Uterus (tissue), 4 donors: ENCODE measurements around the gene PAX2. TPM values are rescaled to one million over a fixed set of nuclear protein-coding genes. Genes with fewer than 3 reads are reported as not detected.

ENCODE experiments used
- DNase-seq, 2 donors: peaks; one replicate each; pipeline ENCODE4 v3.0.0-alpha.2; 2019 to 2020
- H3K27ac ChIP-seq, 2 donors: fragments of 200-600 bp; sonication (generic); 1 replicate in 1 of 2; 2 replicates in 1 of 2; pipeline ENCODE4 v1.5.1; 2016 to 2018
- H3K27me3 ChIP-seq, 2 donors: fragments of 200-600 bp; sonication (generic); one replicate each; pipeline ENCODE4 v1.5.1; 2018 to 2019; ENCODE audit warnings: control low read depth in 1 of 2
- H3K36me3 ChIP-seq, 2 donors: fragments of 200-600 bp; sonication (generic); one replicate each; pipeline ENCODE4 v1.5.1; 2019; ENCODE audit warnings: control low read depth in 1 of 2
- H3K4me1 ChIP-seq, 2 donors: fragments of 200-600 bp; sonication (generic); one replicate each; pipeline ENCODE4 v1.5.1; 2018 to 2019; ENCODE audit warnings: control low read depth in 1 of 2
- H3K4me3 ChIP-seq, 2 donors: fragments of 200-600 bp; sonication (generic); 1 replicate in 1 of 2; 2 replicates in 1 of 2; pipeline ENCODE4 v1.5.1; 2018 to 2019; ENCODE audit warnings: mild to moderate bottlenecking in 1 of 2
- H3K9me3 ChIP-seq, 2 donors: fragments of 200-600 bp; sonication (generic); one replicate each; pipeline ENCODE4 v1.5.1; 2019; ENCODE audit warnings: control low read depth in 1 of 2
- POLR2A ChIP-seq, 2 donors: fragments of 450-650 bp; IDR thresholded peaks; one replicate each; pipeline ENCODE4 v1.6.1; 2016; ENCODE audit warnings: antibody characterized with exemption in 2 of 2, mild to moderate bottlenecking in 1 of 2, moderate library complexity in 1 of 2
- intact Hi-C: fragments of 100-400 bp; cut with DNase I; formaldehyde crosslinking; loops from one replicate; pipeline ENCODE4 v1.15.1; 2023; ENCODE audit warnings: low total_unique reads
- total RNA-seq, 4 donors: library from RNA; depleted of rRNA in 3 of 4; stranded (reverse); fragments of >200 nt in 3 of 4; gene quantifications; one replicate each; pipeline versions ENCODE4 v1.1.0 to v1.2.4, GENCODE V29; 2014 to 2023
- TF ChIP-seq, protein P1 (sequence below), 4 experiments: fragments of 200-600 bp in 2 of 4; fragments of 450-650 bp in 2 of 4; sonication (generic) in 2 of 4; IDR thresholded peaks; one replicate each; pipeline ENCODE4 v1.5.1; 2016 to 2019; ENCODE audit warnings: antibody characterized with exemption in 4 of 4, mild to moderate bottlenecking in 2 of 4, moderate library complexity in 1 of 4
- donor health status: DM: yes; HTN: yes; CAD: no.

The PAX2 gene
- total RNA-seq, 4 donors from 2014 or later: 0.64 to 39.7 (median 21.3) TPM; not detected in 1

GRCh38 chr10:100738055-100738827 lies 7.1 kb upstream of the PAX2 start:
- no peak overlapping the region for H3K4me3 ChIP-seq
- no peaks in the 10 kb centered on the region for H3K9me3 ChIP-seq
- H3K27ac ChIP-seq: no peak overlapping the region
- no peak for DNase-seq
- H3K4me1 ChIP-seq: peaks cover 0 to 15% of the 10 kb centered on the region in 2 donors
- intact Hi-C loops: no loop called here
- H3K27me3 ChIP-seq: peaks cover 32 to 89% of the 10 kb centered on the region in 2 donors
- TF ChIP-seq POLR2A (IDR thresholded peaks at IDR 0.05): no peak
- TF ChIP-seq, protein P1, sequence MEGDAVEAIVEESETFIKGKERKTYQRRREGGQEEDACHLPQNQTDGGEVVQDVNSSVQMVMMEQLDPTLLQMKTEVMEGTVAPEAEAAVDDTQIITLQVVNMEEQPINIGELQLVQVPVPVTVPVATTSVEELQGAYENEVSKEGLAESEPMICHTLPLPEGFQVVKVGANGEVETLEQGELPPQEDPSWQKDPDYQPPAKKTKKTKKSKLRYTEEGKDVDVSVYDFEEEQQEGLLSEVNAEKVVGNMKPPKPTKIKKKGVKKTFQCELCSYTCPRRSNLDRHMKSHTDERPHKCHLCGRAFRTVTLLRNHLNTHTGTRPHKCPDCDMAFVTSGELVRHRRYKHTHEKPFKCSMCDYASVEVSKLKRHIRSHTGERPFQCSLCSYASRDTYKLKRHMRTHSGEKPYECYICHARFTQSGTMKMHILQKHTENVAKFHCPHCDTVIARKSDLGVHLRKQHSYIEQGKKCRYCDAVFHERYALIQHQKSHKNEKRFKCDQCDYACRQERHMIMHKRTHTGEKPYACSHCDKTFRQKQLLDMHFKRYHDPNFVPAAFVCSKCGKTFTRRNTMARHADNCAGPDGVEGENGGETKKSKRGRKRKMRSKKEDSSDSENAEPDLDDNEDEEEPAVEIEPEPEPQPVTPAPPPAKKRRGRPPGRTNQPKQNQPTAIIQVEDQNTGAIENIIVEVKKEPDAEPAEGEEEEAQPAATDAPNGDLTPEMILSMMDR (IDR thresholded peaks at IDR 0.05): no peak
- H3K36me3 ChIP-seq: no peaks in the 10 kb centered on the region

GRCh38 chr10:100739517-100740368 lies 5.6 kb upstream of the PAX2 start:
- H3K4me3 ChIP-seq: no peak overlapping the region
- intact Hi-C loops: no loop called here
- no peaks in the 10 kb centered on the region for H3K9me3 ChIP-seq
- DNase-seq: no peak
- peaks cover 0 to 27% of the 10 kb centered on the region in 2 donors for H3K4me1 ChIP-seq
- H3K27me3 ChIP-seq: peaks cover 40 to 93% of the 10 kb centered on the region in 2 donors
- no peak overlapping the region for H3K27ac ChIP-seq
- TF ChIP-seq, protein P1 (IDR thresholded peaks at IDR 0.05): no peak
- TF ChIP-seq POLR2A (IDR thresholded peaks at IDR 0.05): no peak
- H3K36me3 ChIP-seq: no peaks in the 10 kb centered on the region

DNA sequence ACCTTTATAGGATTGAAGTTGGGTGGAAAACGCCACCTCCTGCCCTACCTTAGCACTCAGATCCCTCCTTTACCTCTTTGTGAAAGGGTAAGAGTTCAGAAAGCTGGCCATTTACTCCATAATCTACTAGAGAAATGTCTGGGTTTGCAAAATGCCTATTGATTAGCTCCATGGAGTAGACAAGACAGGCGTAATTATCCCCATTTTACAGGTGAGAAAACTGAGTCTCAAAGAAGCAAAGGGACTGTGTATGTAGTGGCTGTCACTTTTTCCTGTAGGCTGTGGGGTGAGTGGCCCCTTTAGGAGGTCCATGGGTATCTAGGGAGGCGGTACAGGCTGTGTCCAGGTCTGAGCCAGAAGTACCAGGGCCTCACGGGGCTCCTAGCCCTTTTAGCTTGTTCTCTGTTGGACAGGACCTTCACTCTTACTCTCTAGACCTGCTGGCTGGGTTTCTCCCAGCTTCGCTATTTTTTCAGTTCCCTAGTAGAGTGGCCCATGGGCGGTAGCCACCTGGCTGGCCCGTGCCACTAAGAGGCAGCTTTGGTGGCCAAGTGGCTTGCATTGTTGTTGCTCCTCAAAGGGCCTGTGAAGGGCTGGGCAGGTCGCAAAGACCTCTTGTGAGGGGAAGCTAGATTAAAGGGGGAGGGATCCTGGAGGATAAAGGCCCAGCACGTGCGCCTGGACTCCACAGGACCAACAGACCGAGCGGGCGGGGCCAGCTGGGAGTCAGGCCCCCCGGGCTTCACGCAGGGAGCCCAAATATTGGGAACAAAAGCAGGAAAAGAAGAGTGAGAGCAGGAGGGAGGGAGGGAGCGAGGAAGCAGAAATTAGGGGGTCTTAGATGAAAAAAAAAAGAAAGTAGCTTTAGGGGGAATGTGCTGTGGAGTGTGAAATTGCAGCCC lies 4.7 kb upstream of the PAX2 start:
- no peak overlapping the region for H3K27ac ChIP-seq
- H3K36me3 ChIP-seq: no peaks in the 10 kb centered on the region
- no peak for TF ChIP-seq POLR2A (IDR thresholded peaks at IDR 0.05)
- TF ChIP-seq, protein P1 (IDR thresholded peaks at IDR 0.05): no peak
- DNase-seq: no peak
- H3K4me3 ChIP-seq: no peak overlapping the region
- H3K9me3 ChIP-seq: no peaks in the 10 kb centered on the region
- peaks cover 0 to 37% of the 10 kb centered on the region in 2 donors for H3K4me1 ChIP-seq
- H3K27me3 ChIP-seq: peaks cover 42 to 94% of the 10 kb centered on the region in 2 donors
- intact Hi-C loops: no loop called here

DNA sequence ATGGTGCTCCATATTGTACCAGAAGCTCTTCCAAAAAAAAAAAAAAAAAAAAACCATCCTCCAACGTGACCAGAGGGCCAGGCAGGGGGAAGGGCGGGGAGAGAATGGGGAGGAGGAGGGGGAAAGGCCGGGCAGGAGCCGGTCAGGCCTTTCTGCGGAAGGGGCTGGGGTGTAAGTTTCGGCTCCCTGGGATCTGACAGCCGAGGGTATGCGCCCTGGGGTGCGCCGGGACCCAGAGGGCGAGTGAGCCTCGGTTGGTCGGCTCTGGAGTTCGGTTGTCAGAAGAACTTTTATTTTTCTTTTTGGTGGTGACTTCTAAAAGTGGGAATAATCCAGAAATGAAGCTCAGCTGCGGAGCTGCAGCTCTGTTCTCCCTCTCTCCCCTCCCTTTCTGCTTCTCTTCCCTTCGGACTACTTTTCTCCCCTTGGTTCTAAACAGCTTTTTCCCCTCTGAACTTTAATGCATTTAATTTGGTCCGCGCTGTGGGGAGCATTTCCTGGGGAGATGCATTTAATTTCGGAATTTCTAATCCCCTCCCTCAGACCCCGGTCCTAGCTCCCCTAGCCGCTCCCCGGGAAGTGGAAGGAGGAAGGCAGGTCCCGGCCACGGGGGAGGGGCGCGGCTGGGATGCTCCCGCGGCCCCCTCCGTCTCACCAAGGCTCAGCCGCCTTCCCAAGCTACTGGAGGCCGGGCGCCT lies 3.9 kb upstream of the PAX2 start:
- intact Hi-C loops: no loop called here
- Histone ChIP-seq H3K27ac (no peak overlapping the region), H3K9me3 (no peaks in the 10 kb centered on the region), H3K4me3 (no peak overlapping the region), H3K27me3 (peaks cover 40 to 93% of the 10 kb centered on the region in 2 donors), H3K4me1 (peaks cover 0 to 41% of the 10 kb centered on the region in 2 donors), H3K36me3 (no peaks in the 10 kb centered on the region)
- TF ChIP-seq, protein P1 (IDR thresholded peaks at IDR 0.05): no peak
- TF ChIP-seq POLR2A (IDR thresholded peaks at IDR 0.05): no peak
- no peak for DNase-seq
